DMS53 treated with DMSO at 0.1 percent for 48 hours (cell line): ENCODE data around the gene FGFR1OP2.

Source experiments
- DNase-seq: peaks from one replicate; lab custom pipeline; 2025; ENCODE audit not compliant: unreplicated experiment; lab: John Stamatoyannopoulos, UW

FGFR1OP2 gene

DNA sequence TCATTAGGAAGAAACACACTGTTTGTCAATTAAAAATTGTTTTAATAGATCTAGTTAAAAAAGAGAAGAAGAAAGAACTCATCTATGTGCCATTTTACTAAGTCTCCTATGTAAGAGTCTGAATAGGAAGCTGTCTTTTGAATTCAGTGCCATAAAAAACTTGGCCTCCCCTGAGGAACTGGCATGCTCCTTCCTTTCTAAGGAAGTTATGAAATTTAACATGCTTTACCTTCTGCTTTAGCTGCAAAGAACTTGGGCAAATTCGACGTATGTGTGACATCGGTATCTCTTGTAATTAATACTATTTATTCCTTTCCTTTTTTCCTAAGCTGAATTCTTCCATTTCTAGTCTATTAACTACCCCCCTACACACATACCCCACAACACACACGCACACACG lies 63.4 kb downstream of the FGFR1OP2 start:
- DNase-seq: no peak

DNA sequence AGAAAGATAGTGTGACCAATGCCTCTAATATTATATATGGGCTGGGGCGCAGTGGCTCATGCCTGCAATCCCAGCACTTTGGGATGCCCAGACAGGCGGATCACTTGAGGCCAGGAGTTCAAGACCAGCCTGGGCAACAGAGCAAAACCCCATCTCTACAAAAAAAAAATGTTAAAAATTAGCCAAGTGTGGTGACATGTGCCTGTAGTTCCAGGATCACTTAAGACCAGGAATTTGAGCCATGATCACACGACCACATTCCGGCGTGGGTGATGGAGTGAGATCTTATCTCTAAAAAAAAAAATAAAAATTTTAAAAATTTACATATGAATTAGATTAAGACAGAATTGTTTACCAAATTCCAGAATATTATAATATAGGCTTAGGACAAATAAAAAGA lies 63.9 kb downstream of the FGFR1OP2 start:
- no peak for DNase-seq

DNA sequence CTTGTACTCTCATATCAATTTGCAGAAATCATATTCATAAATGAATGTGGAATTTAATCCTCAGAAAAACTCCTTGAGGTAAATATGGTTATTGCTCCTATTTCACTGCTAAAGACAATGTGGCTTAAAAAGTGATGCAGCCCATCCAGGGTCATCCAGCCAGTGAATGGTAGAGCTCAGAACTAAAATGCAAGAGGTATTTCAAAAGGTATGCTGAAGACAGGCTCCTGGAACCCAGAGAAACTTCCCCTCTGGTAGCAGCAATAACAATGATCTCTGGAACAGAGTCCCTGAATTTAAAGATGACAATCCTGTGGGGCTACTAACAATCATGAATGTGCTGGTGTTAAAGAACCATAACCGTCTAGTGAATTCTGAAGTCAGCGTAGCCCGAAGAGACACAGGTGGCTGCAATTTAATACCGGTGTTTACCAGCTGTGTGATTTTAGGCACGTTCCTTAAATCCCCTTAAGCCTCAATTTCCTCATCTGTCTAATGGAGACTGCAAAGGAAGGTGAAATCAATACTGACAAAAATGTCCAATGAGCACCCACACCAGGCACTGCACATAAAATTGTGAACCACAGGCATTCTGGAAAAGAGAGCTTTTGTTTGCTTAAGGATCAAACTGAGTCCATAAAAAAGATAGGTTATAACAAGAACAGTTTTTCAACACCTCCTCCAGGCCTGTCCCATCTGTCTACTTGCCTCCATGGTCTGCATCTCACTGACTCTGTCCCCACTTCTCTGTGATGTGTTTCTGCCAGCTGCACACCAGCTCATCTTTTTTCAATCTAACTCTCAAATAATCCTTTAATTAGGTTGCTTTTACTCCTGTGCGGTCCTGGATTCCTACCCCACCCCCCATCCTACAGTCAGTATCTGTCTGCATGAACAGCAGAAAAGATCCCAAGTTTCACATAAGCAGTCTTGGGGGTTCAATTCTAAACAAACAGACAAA lies 65.4 kb downstream of the FGFR1OP2 start:
- peak; percentile 79 for DNase-seq

DNA sequence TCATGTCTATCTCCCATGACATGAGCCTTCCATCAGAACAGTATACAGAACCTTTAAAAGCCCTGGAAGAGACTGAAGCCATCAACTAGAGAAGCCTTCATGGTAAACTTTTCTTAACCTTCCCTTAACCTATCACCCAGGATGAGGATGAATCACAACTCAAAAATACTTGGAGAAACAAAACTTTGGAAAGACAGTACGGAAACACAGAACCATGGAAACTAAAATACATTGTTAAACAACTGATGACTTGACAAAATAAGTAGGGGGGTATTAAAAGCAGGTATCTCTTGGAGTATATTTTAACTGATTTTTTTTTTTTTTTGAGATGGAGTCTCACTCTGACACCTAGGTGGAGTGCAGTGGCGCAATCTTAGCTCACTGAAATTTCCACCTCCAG lies 67.2 kb downstream of the FGFR1OP2 start:
- no peak for DNase-seq

DNA sequence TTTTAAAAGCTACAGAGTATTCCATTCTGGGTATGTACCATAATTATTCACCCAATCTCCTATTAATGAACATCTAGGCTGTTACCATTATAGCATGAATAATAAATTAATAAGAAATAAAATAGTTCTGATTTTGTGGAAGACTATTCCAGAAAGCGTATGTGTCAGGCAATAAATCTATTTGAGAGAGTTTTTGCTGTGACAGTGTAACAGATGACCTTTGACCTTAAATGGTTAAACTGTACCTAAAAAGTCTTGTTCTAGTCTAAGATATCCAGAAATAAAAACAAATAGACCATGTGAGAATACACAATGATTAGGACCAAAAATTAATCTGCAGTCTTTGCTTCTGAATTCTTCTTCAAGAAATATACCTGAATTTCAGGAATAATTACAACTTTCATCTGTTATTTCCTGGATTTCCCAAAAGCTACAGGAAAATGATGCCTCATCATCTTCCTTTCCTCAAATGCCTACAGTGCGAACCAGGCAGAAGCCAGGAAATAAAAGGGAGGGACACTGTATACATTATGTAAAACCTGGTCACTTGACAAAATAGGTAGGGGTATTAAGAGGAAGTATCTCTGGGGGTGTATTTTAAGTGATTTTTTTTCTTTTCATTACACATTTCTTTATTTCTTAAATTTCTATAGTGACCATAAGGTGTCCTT lies 68.7 kb downstream of the FGFR1OP2 start:
- DNase-seq: no peak

DNA sequence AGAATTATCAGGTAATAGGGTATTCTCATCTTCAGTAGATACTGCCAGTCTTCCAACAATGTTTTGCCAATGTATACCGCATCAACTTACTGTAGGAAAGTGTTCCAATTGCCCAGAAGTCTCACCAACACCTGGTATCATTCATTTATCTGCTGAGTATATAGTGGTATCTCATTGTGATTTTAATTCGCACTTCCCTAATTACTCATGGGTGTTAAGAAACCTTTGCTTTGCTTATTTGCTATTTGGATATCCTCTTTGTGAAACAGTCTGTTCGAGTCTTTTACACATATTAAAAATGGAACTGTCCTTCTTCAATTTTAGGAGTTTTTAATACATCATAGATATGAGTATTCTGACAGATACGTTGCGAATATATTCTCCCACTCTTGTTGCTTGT lies 69.8 kb downstream of the FGFR1OP2 start:
- DNase-seq: no peak

DNA sequence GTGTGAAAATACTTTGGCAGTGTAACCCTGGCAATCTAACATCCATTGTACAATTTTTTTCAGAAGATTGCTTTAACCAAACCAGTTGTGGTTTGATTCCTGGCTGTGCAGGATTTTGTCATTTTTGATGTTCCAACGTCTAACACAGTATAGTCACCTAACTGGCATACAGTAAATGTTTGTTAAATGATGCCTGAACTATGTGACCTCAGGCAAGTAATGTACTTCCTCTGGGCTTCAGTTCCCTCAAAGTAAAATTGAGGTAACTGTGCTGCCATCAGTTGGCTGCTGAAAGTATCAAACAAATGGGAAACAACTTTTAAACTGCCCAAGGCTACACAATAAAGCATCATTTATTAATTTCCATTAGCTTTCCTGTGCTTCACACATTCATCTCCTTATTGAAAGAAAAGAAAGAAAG lies 71.6 kb downstream of the FGFR1OP2 start:
- DNase-seq: no peak

DNA sequence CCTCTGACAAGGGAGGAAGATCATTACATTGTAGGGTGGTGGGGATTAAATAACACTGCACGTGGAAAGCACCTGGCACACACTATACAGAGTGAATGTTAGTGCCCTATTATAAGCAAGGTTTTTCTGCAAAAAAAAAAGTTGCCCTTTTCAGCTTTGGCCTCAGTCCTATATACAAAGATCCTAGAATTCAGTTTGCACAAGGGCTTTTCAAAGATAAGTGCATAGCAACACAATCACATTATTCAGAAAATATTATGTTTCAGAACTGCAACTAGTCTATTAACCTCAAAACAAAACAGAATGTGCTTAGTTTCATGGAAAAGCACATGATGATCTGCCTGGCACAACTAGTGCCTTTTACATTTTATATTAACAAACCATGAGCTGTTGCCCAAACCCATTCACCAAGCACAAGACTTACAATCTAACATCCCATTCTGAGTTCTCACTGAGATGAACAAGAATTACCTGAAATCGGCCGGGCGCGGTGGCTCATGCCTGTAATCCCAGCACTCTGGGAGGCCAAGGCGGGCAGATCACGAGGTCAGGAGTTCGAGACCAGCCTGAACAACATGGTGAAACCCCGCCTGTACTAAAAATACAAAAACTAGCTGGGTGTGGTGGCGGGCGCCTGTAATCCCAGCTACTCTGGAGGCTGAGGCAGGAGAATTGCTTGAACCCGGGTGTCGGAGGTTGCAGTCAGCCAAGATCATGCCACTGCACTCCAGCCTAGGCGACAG lies 74.1 kb downstream of the FGFR1OP2 start:
- no peak for DNase-seq

DNA sequence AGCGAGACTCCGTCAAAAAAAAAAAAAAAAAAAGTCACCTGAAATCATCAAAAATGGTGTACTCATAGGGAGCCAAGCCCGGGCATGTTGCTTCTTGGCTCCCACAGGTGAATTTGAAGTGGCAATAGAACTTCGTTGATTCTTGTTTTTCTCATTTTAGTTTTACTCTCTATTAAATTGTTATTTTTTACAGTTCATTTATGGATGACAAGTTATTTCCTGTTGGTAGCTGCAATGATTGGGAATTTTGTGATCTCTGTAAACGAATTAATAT lies 74.6 kb downstream of the FGFR1OP2 start:
- no peak for DNase-seq

DNA sequence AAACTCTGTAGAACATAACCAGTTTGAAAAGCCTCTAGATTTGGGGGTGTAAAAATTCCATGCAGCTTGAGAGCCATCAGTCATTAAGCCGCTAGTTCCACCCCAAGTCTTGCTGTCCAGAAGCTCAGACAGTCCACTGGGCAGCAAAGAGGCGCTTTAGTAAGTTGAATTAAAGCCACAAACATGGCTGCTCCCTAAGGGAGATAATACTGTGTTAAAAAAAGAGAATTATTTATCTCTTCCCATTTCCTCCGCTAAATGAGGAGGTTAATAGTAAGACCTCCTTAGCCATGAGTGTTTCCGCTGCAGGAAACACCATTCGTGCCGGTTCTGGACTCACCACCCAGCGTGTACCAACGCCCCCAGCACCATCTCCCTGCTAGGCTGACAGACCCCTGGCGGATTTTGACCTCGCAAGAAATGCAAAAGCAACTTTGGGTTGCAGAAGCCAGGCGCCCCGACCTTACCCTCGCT lies 75.4 kb downstream of the FGFR1OP2 start:
- DNase-seq: peak; percentile 58

DNA sequence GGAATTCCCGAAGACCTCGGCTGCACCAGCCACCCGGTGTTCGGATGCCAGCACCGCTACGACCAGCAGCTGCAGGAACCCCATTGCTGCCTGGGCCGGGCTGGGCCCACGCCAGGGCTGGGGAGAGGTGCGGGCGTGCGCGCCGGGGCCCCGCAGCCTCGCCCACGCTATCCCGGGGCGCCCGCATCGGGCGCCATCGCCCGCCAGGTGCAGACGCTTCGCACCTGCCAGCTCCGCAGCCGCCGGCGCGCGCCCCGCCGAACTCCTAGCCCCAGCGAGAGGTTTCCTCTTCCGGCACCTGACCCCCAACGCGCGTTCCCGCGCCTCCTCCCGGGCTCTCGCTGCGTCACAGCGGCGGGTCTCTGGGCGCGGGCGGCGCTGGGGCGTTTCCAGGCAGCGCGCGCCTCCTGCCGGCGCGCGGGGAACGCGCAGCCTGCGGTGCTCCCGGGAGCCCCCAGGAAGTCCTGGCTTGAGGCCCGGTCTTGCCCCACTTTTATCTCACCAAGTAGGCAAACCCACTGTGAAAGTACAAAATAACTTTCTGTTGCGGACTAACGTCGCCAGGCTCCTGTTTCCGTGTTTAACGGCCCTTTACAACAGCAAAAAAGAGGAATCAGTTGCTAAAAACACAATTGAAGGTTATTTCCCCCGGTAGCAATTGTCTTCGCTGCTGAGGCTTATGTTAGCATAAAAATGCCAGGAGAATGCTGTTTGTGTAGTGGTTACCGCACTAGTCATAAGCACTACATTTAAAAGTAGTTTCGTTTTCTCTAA lies 76.0 kb downstream of the FGFR1OP2 start, which contains the start of gene TM7SF3:
Gene TM7SF3 (minus strand): TSS at position 300 of the 774 bp plus-strand sequence. CDS start 216 bp downstream, at position 84.
- peak; percentile 97 for DNase-seq

DNA sequence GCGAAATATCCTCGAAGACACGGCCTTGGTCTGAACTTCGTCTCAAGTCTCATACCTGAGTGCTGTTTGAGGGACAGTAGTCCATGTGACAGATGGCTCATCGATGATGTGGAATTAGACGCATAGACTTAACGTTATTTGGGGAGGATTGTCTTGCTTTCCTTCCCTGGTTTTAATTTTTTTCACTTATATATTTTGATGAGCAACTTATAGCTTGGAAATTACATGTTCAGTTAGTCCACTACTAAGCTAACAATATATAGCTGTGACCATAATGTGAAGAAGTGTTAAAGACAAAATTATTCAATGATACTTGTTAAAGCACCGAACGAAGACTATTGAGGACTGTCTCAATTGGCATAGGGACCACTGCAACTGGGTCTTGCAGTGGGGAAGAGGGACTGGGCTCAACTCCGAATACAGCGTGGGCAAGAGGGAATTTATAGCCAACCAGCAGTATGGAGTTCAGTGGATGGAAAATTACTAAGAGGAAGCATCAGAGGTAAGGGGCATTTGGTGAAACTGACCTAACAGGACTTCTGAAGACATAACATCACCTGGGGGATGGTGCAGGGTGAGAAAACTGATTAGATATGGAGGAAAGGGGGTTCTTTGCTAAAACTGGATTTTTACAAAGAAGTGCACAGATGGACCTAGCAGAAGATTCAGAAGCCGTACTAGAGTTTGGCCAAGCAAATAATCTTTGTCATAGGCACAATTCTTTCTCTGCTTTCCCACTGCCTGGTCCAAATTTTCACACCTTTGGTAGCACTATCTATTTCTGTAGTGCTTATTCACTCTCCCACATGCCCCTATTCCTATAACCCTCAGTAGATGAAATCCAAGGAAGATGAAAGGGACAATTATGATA lies 76.8 kb downstream of the FGFR1OP2 start:
- peak; percentile 55 for DNase-seq

DNA sequence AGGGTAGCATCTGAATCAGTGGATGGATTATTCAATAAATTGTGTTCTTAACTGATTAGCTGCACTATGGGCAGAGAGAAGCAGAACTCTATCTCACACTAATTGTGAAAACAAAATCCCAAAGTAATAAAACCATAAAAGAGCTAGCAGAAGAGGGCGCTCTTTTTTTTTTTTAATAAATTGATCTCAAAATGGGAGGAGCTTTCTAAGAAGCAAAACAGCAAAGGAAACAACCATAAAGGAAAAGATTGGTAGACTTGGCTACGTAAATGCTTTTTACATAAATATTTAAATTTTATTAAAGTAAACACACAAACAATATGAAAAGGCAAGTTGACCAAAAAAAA lies 77.4 kb downstream of the FGFR1OP2 start:
- peak; percentile 69 for DNase-seq
